HEK293 (cell line): ENCODE results near the gene LRCH1.

Source experiments
- CTCF ChIA-PET: fragments of 350-600 bp; formaldehyde crosslinking; extraction: SDS; loops from one replicate; lab custom pipeline; 2021; ENCODE audit warnings: antibody characterized with exemption; lab: Yijun Ruan, JAX
- POLR2A ChIA-PET: fragments of 300-600 bp; formaldehyde crosslinking; extraction: SDS; loops from one replicate; lab custom pipeline; 2020; ENCODE audit warnings: antibody characterized with exemption, inconsistent platforms; lab: Yijun Ruan, JAX
- H3K27ac ChIP-seq: fragments of 200-500 bp; sonication (Bioruptor generic); 2 replicates; pipeline ENCODE4 v1.5.1; 2014; ENCODE audit warnings: low read depth, low read length, control low read depth, inconsistent platforms; ENCODE audit errors: extremely low read depth
- H3K36me3 ChIP-seq, 2 experiments: fragments of 200-500 bp in 1 of 2; sonication (Bioruptor generic) in 1 of 2; 1 replicate in 1 of 2; 2 replicates in 1 of 2; pipeline ENCODE4 v1.5.1; 2014 to 2017; ENCODE audit warnings: inconsistent platforms in 2 of 2, low read length in 2 of 2; ENCODE audit not compliant: control insufficient read depth in 2 of 2, insufficient read depth in 1 of 2
- H3K4me1 ChIP-seq: fragments of 200-500 bp; sonication (Bioruptor generic); 2 replicates; pipeline ENCODE4 v1.5.1; 2014; ENCODE audit warnings: mild to moderate bottlenecking, low read length, inconsistent platforms; ENCODE audit not compliant: control insufficient read depth, insufficient read depth
- H3K4me3 ChIP-seq: 2 replicates; pipeline ENCODE4 v1.5.1; 2011; ENCODE audit warnings: low read depth, mild to moderate bottlenecking, control low read depth, low read length, moderate library complexity
- H3K9me3 ChIP-seq: fragments of 200-500 bp; sonication (Bioruptor generic); 2 replicates; pipeline ENCODE4 v1.5.1; 2014; ENCODE audit warnings: low read depth, low read length, inconsistent platforms; ENCODE audit not compliant: control insufficient read depth, insufficient read depth
- ATF2 ChIP-seq: fragments of 450-650 bp; formaldehyde crosslinking; IDR thresholded peaks from 2 replicates; pipeline ENCODE4 v1.5.1; 2016; ENCODE audit warnings: missing biosample characterization, missing genetic modification characterization, low read depth
- OSR2 ChIP-seq: fragments of 450-650 bp; formaldehyde crosslinking; IDR thresholded peaks from 2 replicates; pipeline ENCODE4 v1.5.1; 2016; ENCODE audit warnings: missing biosample characterization, missing genetic modification characterization
- SP7 ChIP-seq: fragments of 450-650 bp; formaldehyde crosslinking; IDR thresholded peaks from 2 replicates; pipeline ENCODE4 v1.5.1; 2016; ENCODE audit warnings: missing biosample characterization, missing genetic modification characterization
- WT1 ChIP-seq: fragments of 450-650 bp; formaldehyde crosslinking; IDR thresholded peaks from 2 replicates; pipeline ENCODE4 v1.5.1; 2016; ENCODE audit warnings: missing biosample characterization, missing genetic modification characterization
- ZBTB20 ChIP-seq: fragments of 450-650 bp; formaldehyde crosslinking; IDR thresholded peaks from 2 replicates; pipeline ENCODE4 v1.5.1; 2016; ENCODE audit warnings: missing biosample characterization, missing genetic modification characterization
- ZBTB48 ChIP-seq: fragments of 450-650 bp; formaldehyde crosslinking; IDR thresholded peaks from 2 replicates; pipeline ENCODE4 v1.5.1; 2016; ENCODE audit warnings: missing biosample characterization, missing genetic modification characterization
- ZBTB7A ChIP-seq: fragments of 450-650 bp; formaldehyde crosslinking; IDR thresholded peaks from 2 replicates; pipeline ENCODE4 v1.5.1; 2016; ENCODE audit warnings: low read depth, missing biosample characterization, missing genetic modification characterization
- ZBTB8A ChIP-seq: fragments of 450-650 bp; formaldehyde crosslinking; IDR thresholded peaks from 2 replicates; pipeline ENCODE4 v1.5.1; 2016; ENCODE audit warnings: missing biosample characterization, missing genetic modification characterization
- ZNF223 ChIP-seq: fragments of 450-650 bp; formaldehyde crosslinking; IDR thresholded peaks from 2 replicates; pipeline ENCODE4 v1.5.1; 2016; ENCODE audit warnings: missing biosample characterization, missing genetic modification characterization
- ZNF274 ChIP-seq, 2 experiments: fragments of 200-500 bp in 1 of 2; fragments of 450-650 bp in 1 of 2; sonication (Bioruptor generic) in 1 of 2; formaldehyde crosslinking in 1 of 2; IDR thresholded peaks; 2 replicates each; pipeline versions ENCODE4 v1.5.1 to v1.6.1; 2014 to 2016; ENCODE audit warnings: borderline replicate concordance in 1 of 2, inconsistent platforms in 1 of 2, low read length in 1 of 2, missing biosample characterization in 1 of 2, missing genetic modification characterization in 1 of 2
- ZNF302 ChIP-seq: fragments of 450-650 bp; formaldehyde crosslinking; IDR thresholded peaks from 2 replicates; pipeline ENCODE4 v1.5.1; 2016; ENCODE audit warnings: missing biosample characterization, missing genetic modification characterization, low read depth
- ZNF416 ChIP-seq: fragments of 450-650 bp; formaldehyde crosslinking; IDR thresholded peaks from 2 replicates; pipeline ENCODE4 v1.5.1; 2016; ENCODE audit warnings: missing biosample characterization, missing genetic modification characterization
- ZNF426 ChIP-seq: fragments of 450-650 bp; formaldehyde crosslinking; IDR thresholded peaks from 2 replicates; pipeline ENCODE4 v1.5.1; 2017; ENCODE audit warnings: missing biosample characterization, missing genetic modification characterization, mild to moderate bottlenecking, inconsistent platforms, moderate library complexity
- ZNF488 ChIP-seq: fragments of 450-650 bp; formaldehyde crosslinking; IDR thresholded peaks from 2 replicates; pipeline ENCODE4 v1.5.1; 2016; ENCODE audit warnings: missing biosample characterization, missing genetic modification characterization
- ZNF626 ChIP-seq: fragments of 450-650 bp; sonication (Bioruptor Pico); formaldehyde crosslinking; IDR thresholded peaks from 2 replicates; pipeline ENCODE4 v1.5.1; 2018; ENCODE audit warnings: missing biosample characterization, missing genetic modification characterization, inconsistent platforms
- ZNF629 ChIP-seq: fragments of 450-650 bp; formaldehyde crosslinking; IDR thresholded peaks from 2 replicates; pipeline ENCODE4 v1.5.1; 2017; ENCODE audit warnings: missing biosample characterization, missing genetic modification characterization
- ZSCAN23 ChIP-seq: fragments of 450-650 bp; formaldehyde crosslinking; IDR thresholded peaks from 2 replicates; pipeline ENCODE4 v1.5.1; 2016; ENCODE audit warnings: missing biosample characterization, missing genetic modification characterization
- TF ChIP-seq, protein P1 (sequence below): fragments of 450-650 bp; formaldehyde crosslinking; optimal IDR thresholded peaks from 2 replicates; pipeline ENCODE3; 2016; ENCODE audit warnings: missing biosample characterization, mild to moderate bottlenecking, missing genetic modification characterization

LRCH1 gene

GRCh38 chr13:46531953-46532352, 21.0 kb upstream of the LRCH1 start:
- CTCF ChIA-PET, result interaction anchor here (0.7 kb wide), 1 partner anchor 299 kb away, joined by 4 read pairs; no protein-coding TSS in a partner anchor
- Histone ChIP-seq H3K36me3 (no peaks in the 10 kb centered on the region), H3K4me1 (no peaks in the 10 kb centered on the region), H3K27ac (no peak overlapping the region), H3K9me3 (no peaks in the 10 kb centered on the region), H3K4me3 (no peak overlapping the region)
- POLR2A ChIA-PET, result no interaction called here
- TF ChIP-seq, protein P1, sequence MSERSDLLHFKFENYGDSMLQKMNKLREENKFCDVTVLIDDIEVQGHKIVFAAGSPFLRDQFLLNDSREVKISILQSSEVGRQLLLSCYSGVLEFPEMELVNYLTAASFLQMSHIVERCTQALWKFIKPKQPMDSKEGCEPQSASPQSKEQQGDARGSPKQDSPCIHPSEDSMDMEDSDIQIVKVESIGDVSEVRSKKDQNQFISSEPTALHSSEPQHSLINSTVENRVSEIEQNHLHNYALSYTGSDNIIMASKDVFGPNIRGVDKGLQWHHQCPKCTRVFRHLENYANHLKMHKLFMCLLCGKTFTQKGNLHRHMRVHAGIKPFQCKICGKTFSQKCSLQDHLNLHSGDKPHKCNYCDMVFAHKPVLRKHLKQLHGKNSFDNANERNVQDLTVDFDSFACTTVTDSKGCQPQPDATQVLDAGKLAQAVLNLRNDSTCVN (tag by site-specific recombination), result no peak

DNA sequence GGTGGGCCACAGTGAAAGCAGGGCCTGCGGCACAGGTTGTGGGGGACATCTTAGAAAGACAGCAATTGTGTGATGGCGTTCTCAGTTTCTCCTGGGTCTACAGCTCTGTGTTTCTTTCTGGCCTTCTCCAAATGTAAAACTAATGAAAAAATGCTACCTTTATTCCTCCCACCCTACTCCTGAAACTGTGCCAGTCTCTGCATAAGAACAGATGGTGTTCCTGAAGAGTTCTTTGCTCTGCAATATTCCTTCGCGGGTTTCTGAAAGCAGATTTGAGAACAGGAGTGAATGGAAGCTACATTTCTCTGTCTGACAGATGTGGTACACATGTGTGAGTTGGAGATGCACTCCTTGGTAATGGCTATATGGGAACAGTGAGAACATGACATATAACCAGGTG, 18.0 kb upstream of the LRCH1 start:
- TF ChIP-seq ZNF274 (IDR thresholded peaks at IDR 0.05; ENCODE audit: low read length), result no peak
- TF ChIP-seq ZNF274 (tag by site-specific recombination; IDR thresholded peaks at IDR 0.05; ENCODE audit: borderline replicate concordance), result no peak
- TF ChIP-seq ZNF426 (tag by site-specific recombination), result no peak
- no peak for TF ChIP-seq ZNF223 (tag by site-specific recombination)
- TF ChIP-seq ZNF488, result no peak
- TF ChIP-seq, all 188 proteins: peak for 0
- Histone ChIP-seq H3K4me1 (no peaks in the 10 kb centered on the region), H3K27ac (no peak overlapping the region), H3K4me3 (no peak overlapping the region), H3K36me3 (no peaks in the 10 kb centered on the region), H3K9me3 (no peaks in the 10 kb centered on the region)
- CTCF ChIA-PET, result no interaction called here
- POLR2A ChIA-PET, result no interaction called here

DNA sequence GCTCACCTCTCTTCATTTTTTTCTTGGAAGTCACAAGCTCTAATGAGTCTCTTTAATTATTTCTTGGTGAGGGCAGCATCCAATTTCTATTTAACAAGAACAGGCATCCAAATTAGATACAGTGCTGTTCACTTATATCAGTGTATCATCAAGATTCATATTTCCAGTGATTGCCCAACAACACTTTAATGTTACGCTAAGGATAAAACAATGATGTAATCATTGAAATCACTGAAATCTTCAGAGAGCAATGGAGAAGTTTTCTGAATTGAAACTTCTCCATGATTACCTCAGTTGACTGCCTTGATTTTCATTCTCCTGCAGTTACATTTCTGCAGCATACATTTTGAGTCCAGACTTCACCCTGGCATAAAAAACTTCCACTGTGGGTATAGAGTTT, 17.1 kb upstream of the LRCH1 start:
- H3K9me3 ChIP-seq, result no peaks in the 10 kb centered on the region
- ChIA-PET POLR2A (no interaction called here), CTCF (no interaction called here)
- no peaks in the 10 kb centered on the region for H3K36me3 ChIP-seq
- TF ChIP-seq WT1 (tag by site-specific recombination) (no peak), ATF2 (tag by site-specific recombination) (peak; percentile 82)
- H3K27ac ChIP-seq, result no peak overlapping the region
- H3K4me3 ChIP-seq, result no peak overlapping the region
- H3K4me1 ChIP-seq, result no peaks in the 10 kb centered on the region

GRCh38 chr13:46536341-46536740, 16.6 kb upstream of the LRCH1 start:
- no peaks in the 10 kb centered on the region for H3K9me3 ChIP-seq
- ChIA-PET POLR2A (no interaction called here), CTCF (interaction anchor here (0.5 kb wide), 1 partner anchor 1488 kb away, joined by 5 read pairs; no protein-coding TSS in a partner anchor)
- H3K4me3 ChIP-seq, result no peak overlapping the region
- no peak for TF ChIP-seq ZNF416 (tag by site-specific recombination)
- no peak for TF ChIP-seq OSR2 (tag by site-specific recombination)
- TF ChIP-seq ZNF302 (tag by site-specific recombination), result no peak
- TF ChIP-seq ZNF626 (tag by site-specific recombination), result no peak
- TF ChIP-seq ZBTB8A, result no peak
- no peak for TF ChIP-seq SP7 (tag by site-specific recombination)
- no peak for TF ChIP-seq ZSCAN23 (tag by site-specific recombination)
- TF ChIP-seq WT1 (tag by site-specific recombination), result no peak
- TF ChIP-seq ZBTB48 (tag by site-specific recombination), result no peak
- TF ChIP-seq ZBTB7A (tag by site-specific recombination), result no peak
- no peak for TF ChIP-seq ZNF629 (tag by site-specific recombination)
- TF ChIP-seq ZBTB20, result no peak
- no peaks in the 10 kb centered on the region for H3K4me1 ChIP-seq
- H3K36me3 ChIP-seq, result no peaks in the 10 kb centered on the region
- no peak overlapping the region for H3K27ac ChIP-seq
